SHP77 (cell line): ENCODE results near the gene AEBP1.

Experiments used
- DNase-seq, 2 experiments: peaks; one replicate each; lab custom pipeline; 2025; lab: John Stamatoyannopoulos, UW

Gene AEBP1

GRCh38 chr7:44084701-44085100 is 19.4 kb upstream of the AEBP1 start:
- DNase-seq, result no peak

DNA sequence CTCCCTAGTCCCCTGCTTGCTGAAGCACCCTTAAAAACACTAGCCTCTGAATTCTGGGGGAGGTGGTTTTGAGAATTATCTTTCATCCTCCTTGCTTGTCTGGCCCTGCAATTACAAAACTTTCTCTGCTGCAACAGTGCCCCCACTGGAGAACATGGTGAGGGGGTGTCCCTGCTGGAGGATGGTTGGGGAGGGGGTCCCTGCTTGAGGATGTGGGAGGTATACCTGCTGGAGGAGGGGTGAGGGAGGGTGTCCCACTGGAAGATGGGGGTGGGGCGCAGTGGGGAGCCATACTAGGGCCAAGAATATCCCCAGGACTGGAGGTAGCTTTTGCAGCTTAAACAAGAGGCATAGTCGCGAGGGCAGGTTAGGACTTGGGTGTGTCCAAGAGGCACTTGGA is 18.6 kb upstream of the AEBP1 start:
- no peak for DNase-seq

- no peak for DNase-seq
These were observed 17.5 kb upstream of the AEBP1 start for GRCh38 chr7:44086627-44087026.

DNA sequence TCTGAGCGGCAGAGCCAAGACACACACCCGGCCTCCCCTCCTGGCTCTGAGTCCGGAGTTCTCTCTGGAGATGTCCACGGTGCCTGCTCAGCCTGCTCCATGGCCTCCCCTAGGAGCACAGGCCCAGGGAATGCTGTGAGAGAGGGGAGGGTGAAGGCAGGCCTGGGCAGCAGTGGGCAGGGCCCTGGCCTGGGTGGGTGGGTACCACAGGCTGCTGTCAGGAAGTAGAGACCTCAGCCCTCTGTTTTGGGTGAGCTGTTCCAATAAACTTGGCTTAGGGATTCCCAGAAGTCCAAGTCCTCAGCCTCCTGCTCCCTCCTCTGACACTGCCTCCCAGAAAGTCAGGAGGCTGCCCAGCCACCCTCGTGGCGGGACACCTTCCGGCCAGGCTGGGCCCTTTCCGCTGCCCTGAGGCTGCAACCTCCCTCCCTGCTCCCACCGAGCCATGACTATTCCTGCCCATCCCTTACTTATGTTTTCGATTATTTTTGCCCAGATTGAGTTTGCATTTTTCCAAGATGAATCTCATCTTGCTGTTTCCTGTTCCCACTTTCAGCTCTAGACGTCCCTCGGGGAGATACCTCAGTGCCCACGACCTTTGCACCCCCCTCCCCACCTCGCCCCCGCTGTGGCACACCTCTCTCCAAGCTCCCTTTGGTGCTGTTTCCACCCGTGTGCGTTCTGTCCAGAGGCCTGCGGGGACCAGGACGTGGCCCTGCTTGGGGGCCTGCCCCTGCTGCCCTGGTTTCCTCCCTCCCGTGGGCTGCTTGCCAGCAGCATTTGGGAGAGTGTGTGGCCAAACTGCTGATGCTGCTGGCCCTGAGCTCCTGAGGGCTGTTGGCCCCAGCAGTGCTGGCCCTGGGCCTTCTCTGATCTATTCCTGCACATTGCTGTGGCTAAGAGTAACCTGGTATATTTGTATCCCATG is 16.0 kb upstream of the AEBP1 start:
- DNase-seq, result no peak

DNA sequence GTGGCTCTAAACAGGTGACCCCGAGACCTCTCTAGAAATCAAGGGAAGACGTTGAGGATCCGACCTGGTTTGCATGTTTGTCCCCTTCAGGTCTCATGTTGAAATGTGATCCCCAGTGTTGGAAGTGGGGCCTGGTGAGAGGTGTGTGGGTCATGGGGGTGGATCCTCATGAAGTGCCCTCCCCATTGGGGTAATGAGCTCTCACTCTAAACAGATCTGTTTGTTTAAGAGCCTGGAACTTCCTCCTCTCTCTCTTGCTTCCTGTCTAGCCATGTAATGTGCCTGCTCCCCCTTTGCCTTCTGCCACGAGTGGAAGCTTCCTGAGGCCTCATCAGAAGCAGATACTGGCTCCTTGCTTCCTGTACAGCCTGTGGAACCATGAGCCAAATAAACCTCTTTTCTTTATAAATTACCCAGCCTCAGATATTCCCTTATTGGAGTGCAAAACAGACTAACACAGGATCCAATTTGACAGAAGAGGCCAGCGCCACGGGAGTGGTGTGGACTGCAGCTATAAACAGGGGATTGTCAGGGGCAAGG is 11.0 kb upstream of the AEBP1 start:
- no peak for DNase-seq

DNA sequence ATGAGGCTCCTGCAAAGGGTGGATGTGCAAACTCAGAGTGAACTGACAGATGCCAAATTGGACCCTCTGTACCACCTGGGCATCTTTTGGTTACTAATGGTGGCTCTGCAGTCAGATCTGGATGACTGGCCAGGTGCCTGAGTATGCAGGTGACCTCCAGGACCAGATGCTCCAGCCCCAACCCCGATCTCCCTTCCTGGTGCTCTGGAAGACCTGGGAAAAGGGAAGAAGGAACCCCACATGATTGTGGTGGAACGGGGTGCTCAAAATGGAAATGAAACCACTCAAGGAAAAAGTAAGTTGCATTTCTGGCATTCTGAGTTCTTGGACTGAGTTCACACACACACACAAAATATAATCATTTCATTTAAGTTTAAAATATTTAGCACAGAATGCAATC is 9.8 kb upstream of the AEBP1 start:
- no peak for DNase-seq

DNA sequence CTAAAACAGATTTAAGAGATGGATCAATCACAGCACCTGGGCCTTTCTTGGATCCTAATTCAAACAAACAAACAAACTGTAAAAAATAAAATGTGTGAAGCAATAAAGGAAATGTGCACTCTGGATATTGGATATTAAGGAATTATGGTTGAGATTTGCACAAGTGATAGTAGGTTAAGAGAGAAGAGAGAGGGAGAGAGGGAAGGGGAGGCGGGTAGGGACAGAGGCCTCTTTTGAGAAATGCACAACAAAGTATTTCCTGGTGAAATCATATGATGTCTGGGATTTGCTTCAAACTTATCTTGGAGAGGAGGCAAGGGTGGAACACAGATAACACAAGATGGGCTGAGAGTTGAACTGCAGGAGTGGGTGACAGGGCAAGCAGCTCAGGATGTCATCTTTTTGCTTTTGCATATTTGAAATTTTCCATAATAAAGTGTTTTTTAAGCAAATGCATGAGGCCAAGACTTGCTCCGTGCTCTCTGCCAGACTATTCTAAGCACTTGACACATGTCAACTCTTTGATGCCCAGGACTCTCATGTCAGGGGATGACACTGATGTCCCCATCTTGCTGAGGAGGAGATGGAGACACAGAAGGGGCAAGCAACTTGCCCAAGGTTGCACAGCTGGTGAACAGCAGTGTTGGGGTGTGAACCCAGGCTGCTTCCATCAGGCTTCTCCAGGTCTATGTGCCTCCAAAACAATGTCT is 9.1 kb upstream of the AEBP1 start:
- DNase-seq, result no peak

GRCh38 chr7:44095781-44096180 is 8.4 kb upstream of the AEBP1 start:
- no peak for DNase-seq

DNA sequence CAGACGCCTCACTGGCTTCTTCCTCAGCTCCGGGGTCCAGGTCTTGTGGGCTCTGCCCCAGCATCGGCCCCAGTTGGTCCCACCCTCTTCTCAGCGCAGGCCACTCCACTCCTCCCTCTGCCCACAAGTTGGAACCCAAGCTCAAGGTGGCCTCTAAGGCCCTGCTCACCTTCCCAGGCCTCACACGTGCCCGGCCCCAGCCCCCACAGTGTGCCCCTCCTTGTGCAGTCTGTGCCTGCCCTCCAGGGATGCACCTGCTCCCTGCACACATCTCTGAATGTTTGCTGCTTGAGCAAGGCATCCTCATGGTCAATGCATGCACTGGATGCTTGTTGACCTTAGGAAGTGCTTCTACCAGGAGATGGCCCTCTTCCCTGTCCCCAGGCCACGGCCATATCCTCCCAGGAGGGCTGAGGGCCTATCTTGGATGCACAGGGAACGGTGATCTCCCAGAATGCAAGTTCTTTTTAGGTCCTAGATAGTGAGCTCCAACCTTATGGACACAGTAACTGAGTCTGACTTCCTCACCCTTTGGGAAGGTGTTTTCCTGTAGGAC is 7.7 kb upstream of the AEBP1 start:
- DNase-seq, result no peak

DNA sequence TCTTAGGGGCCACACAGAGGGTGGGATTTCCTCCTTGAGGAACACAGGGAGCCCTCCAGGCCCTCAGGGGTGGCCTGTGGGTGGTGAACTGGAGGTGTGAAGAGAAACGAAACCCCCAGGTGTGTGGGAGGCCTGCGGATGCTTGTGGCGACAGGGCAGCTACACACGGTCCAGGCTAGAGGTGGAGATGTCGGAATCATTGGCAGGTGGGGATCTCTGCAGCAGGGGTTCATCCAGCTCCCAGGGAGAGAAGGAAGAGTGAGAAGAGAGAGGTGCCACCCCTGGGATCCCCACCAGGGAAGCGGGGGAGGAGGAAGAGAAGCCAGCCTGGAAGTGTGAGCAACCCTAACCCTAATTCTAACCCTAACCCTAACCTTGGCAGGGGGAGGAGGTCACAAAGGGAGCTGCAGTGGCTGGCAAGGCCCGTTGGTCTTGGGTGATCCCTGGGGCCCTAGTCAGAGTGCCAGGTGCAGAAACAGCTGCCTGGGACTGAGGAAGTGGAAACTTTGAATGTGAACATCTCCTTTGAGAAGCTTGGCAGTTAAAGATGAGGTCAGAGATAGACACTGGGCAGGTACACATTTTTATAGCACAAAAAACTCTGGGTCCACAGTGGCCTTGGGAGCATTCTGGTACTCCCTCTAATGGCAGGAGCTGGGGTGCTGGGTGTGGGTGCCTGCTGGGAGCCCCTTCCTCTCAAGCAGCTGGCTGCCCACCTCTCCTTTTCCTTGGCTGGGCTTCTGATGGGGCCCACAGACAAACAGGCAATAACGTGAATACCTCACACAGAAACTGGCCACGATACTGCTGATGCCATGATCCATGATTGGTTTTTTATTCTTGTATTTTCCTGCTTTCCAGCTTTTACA is 6.8 kb upstream of the AEBP1 start:
- DNase-seq, result no peak

DNA sequence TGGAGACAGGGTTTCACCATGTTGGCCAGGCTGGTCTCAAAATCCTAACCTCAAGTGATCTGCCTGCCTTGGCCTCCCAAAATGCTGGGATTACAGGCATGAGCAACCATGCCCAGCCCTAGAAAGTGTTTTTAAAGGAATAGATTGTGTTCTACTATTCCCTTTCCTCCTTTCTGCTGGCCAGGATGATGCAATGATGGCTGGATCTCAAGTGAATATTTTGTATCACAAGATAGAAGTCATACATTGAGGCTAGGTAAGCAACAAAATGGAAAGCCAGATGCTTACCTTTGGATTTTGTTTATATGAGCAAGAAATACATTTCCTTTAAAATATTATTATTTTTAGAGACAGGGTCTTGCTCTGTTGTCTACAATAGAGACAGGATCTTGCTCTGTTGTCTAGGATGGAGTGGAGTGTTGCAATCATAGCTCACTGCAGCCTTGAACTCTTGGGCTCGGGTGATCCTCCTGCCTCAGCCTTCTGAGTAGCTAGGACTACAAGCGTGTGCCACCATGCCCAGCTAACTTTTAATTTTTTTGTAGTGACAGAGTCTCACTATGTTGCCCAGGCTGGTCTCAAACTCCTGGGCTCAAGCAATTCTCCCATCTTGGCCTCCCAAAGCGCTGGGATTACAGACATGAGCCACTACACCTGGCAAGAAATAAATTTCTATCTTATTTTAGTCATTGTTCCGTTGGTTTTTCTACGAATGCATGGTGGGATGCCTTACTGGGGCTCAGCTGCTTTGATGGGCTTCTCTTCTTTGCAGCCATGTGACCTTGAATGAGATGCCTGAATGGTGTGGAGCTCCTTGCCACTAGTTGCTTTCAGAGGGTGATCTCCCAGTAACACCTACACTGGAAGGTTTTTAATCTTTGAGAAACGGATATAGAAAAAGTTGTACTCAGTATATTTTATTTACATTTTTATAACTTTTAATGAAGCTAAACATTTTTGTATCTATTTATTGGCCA is 5.8 kb upstream of the AEBP1 start:
- DNase-seq, result no peak

- DNase-seq, result no peak
These were observed 4.5 kb upstream of the AEBP1 start for GRCh38 chr7:44099669-44100068.

GRCh38 chr7:44100458-44101302 is 3.5 kb upstream of the AEBP1 start:
- DNase-seq, result no peak

- DNase-seq, result no peak
These were observed 2.7 kb upstream of the AEBP1 start for GRCh38 chr7:44101303-44101965.

- DNase-seq, result no peak
These were observed 1.9 kb upstream of the AEBP1 start for GRCh38 chr7:44101966-44102845.

DNA sequence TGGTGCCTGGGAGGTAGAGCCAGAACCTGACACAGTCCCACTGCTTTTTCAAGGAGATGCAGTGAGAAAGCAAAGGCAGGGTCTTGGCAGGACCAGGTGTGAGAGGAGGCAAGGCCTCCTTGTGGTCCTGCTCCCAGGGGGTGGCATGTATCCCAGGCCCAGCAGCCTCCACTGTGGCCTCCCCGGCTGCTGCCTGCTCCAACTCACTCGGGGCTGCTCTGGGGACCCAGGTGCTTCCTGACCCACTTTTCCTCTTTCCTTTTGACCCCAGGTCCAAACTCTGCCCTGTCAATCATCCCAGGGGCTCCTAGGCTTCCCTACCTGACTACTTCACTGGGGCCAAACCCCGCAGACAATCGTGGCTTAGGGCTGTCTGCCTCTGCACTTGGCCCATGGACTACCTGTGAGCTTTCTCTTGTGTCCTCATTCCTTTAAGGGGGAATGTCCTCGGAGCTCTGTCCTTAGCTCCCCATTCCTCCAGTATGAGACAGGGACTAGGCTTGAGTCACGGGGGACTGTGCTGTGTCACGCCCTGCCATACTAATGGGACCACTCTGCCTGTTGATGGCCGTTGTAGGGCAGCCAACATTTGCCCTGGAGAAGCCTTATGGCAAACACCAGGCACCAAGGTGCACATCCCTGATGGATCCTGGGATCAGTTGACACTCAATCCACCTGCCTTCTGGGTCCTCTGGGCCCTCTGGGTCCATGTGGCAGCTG is 1.1 kb upstream of the AEBP1 start:
- DNase-seq, result no peak

DNA sequence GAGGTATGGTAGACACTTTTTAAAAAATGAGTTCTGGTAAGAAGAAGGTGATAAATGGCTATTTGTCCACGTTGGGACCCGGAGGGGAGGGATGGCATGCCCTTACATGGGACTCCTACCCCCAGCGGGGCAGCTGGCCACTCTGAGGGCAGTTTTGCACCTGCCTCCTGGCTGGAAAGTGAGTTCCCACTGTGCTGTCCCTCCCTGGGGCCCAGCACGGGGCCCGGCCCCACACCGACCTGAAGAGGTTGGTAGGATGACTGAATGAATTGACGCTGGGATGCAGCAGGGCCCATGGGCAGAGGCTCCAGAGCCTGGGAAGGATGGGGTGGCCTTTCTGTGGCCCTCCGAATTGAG is 601 bp upstream of the AEBP1 start:
- DNase-seq, result no peak
